Sciatic nerve (tissue), 2 donors: Measurements from ENCODE around the gene TMEM125. TPM values are rescaled to one million over a fixed set of nuclear protein-coding genes. Genes with fewer than 3 reads are reported as not detected.

Source experiments
- ATAC-seq: fragments of 200-7000 bp; cut with Tn5 transposase; one replicate; pipeline ENCODE4 v1.9.1; 2020; ENCODE audit warnings: mild to moderate bottlenecking, moderate library complexity
- DNase-seq: peaks from one replicate; pipeline ENCODE4 v3.0.0-alpha.2; 2020; ENCODE audit warnings: low spot score
- intact Hi-C: fragments of 100-400 bp; cut with DNase I; formaldehyde crosslinking; loops from one replicate; pipeline ENCODE4 v1.14.2; 2022
- total RNA-seq: library from RNA; stranded (reverse); fragmentation: NEBNext Ultra II Directional; extraction: Animal tissue kit (Norgen Biotek cat#: 25700); gene quantifications from one replicate; pipeline ENCODE4 v1.2.1, GENCODE V29; 2021
- donor health status: DM: no; HTN: no; CAD: no.
- donor health status: DM: no; HTN: no; CAD: no.

Gene TMEM125
- total RNA-seq, 1 donor from 2014 or later: 3.2 TPM

GRCh38 chr1:43241413-43241836 lies 28.4 kb upstream of the TMEM125 start:
- intact Hi-C loops: no loop called here
- ATAC-seq: no peak

DNA sequence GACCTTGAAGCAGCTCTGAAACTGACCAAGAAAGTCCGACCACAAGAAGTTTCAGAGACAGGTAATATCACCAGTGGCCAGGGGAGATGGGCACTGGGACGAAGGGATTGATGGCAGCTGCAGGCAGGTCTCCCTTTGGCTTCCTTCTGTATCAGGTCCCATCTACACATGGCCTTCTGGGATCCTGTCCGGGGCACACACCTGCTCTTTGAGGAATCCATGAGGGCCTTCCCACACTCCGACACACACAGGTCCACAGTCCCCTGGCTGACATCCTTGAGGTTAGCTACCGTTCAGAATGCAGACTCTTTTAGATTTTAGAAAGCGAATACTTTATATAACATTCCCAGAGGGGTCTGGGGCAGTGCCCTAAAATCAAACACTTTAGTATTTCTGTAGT lies 26.5 kb upstream of the TMEM125 start:
- intact Hi-C loops: no loop called here
- ATAC-seq (no peak), DNase-seq (no peak)

More at GRCh38 chr1:43241413-43241836, 28.4 kb upstream of the TMEM125 start:
- no peak for DNase-seq

- ATAC-seq (no peak), DNase-seq (no peak)
- intact Hi-C loops: no loop called here
Observed at GRCh38 chr1:43246466-43247213, 23.1 kb upstream of the TMEM125 start.

DNA sequence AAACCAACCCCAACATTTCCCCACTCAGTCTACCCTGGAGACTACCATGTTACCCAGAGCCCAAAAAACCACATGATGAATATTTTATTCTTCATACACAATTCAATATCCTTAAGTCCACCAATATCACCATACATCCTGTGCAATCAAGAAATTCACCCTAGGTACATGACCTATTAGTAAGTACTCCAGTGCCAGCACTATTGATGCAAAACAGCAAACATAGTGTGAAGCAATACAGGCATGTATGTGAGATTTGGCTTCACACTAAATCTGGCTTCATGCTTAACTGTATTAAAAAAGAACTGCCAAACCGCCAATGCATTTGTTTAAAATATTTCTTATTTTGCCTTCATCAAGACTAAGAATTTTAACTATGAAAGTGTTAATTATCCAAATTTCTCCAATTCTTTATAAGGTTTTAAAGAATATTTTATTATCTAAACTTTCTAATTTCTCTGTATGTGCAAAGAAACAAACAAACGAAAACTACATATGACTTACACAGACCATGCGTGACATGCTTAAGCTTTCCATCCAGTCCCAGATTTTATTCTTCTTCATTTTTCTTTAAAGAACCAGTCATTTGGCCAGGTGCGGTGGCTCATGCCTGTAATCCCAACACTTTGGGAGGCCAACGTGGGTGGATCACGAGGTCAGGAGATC lies 22.4 kb upstream of the TMEM125 start:
- intact Hi-C loops: no loop called here
- DNase-seq (peak; percentile 18), ATAC-seq (no peak)

- intact Hi-C loops: no loop called here
- DNase-seq (no peak), ATAC-seq (peak; percentile 52)
Observed at GRCh38 chr1:43250351-43250761, 19.4 kb upstream of the TMEM125 start.

GRCh38 chr1:43251024-43251423 lies 18.8 kb upstream of the TMEM125 start:
- intact Hi-C loops: no loop called here
- DNase-seq (peak; percentile 28), ATAC-seq (no peak)

DNA sequence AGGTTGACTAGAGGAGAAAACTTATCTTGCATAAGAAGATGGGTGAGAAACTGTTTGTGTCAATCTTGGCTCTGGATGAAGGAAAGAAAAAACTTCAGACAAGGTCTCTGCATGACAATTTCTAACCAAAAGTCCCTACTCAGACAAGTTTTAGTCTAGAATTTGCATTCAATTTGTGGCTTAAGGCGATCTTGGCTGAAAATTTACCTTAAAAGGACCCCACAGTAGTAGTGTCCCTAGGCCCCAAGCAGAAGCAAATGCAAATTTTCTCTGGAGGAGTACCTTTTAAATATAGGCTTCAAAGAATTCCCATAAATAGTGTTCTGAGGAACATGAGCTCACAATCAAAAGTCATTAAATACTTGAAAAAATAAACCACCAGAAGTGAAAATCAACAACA lies 17.6 kb upstream of the TMEM125 start:
- ATAC-seq: no peak
- intact Hi-C loops: no loop called here

DNA sequence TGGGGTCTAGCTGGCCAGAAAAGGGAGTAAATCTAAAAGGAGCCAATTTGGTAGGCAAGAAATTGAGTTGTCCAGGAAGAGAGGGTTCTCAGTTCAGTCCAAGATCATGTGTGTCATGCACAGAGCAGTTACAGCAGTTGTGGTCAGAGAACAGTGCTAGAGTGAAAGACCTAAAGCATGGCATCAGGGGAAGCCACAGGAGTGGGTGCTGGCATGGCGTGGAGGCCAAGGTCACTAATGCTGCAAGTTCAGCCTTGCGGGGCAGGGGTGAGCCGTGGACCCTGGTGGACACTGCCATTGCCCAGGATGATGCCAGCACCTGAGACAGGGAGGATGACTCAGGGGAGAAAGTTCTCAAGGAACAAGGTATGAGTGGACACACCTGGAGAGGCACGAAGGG lies 16.6 kb upstream of the TMEM125 start:
- intact Hi-C loops: no loop called here
- ATAC-seq: no peak
- DNase-seq: peak; percentile 25

More for the DNA sequence above, 17.6 kb upstream of the TMEM125 start:
- no peak for DNase-seq

DNA sequence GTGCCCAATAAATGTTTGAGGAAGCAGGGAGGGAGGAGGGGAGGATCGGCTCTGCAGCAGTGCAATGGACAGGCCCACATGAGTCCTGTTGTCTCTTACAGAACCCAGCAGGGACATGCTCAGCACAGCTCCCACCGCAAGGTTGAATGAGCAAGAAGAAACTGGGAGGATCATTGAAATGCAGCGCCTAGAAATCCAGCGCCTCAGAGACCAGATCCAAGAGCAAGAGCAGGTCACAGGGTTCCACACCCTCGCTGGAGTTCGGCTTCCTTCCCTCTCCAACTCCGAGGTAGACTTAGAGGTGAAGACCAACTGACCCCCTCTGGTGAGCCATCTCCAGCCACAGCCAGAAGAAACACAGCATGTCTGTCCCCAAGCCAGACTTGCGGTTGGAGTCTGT lies 15.9 kb upstream of the TMEM125 start:
- ATAC-seq (no peak), DNase-seq (peak; percentile 44)
- intact Hi-C loops: no loop called here

- intact Hi-C loops: no loop called here
- ATAC-seq (no peak), DNase-seq (peak; percentile 38)
Observed at GRCh38 chr1:43255438-43256210, 14.2 kb upstream of the TMEM125 start.

DNA sequence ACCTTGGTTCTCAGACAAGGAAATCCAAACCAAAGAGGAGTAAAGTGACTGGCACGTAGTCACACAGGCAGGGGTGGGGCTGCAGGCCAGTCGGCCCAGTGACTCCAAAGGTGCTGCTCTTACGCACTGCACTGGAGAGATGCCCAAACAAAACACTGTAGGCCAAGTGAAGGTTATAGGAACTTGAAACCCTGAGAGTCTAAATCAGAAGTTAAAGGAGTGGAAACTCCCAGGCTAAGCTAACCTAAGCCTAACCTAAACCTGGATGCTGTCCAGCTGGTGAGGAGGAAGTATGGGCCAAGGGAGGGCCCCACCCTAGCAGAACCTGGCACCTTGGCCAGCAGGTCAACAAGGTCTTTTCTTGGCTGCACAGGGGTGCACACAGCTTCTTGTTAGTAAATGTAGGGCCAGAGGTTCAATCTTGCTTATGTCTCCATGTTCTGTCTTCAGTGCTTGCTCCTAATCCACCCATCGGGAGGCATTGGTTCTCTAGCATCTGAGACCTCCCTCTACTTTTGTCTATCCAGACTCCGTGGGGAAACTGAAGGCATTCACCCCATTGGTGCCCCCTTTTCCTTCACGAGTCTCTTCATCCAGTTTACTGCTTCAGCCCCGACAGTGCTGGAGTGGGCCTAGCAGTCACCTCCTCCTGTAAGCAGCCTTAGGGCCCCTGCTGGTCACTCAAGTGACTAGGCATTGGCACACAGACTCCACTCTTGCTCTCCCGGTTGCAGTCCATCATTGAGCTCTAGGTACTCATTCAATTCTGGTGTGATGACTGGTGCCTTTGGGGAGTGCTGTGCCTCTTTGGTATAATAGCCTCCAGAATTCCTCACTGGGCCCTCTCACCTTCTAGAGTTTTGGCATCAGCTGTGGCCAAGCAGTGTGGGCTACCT lies 12.9 kb upstream of the TMEM125 start:
- ATAC-seq (no peak), DNase-seq (peak; percentile 18)
- intact Hi-C loops: no loop called here

GRCh38 chr1:43258370-43258769 lies 11.4 kb upstream of the TMEM125 start:
- ATAC-seq: no peak
- intact Hi-C loops: no loop called here
- no peak for DNase-seq

DNA sequence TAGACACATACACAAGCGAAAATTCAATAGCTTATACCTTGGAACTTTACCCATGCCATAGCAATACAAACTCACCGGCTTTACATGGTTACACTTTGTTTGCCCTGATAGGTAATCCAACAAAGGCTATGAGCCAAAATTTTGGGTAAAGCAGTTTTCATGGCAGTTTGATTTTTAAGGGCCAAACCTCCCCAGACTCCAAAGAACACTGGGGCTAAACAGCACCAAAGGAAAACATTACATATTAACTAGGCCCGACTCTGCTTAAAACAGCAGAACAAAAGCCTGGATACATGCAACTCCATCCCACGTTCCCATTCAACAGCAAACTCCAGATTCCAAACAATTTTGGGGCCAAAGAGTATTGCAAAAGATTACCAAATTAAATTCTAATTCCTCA lies 4.4 kb upstream of the TMEM125 start:
- no peak for ATAC-seq
- intact Hi-C loops: no loop called here
- DNase-seq: no peak

DNA sequence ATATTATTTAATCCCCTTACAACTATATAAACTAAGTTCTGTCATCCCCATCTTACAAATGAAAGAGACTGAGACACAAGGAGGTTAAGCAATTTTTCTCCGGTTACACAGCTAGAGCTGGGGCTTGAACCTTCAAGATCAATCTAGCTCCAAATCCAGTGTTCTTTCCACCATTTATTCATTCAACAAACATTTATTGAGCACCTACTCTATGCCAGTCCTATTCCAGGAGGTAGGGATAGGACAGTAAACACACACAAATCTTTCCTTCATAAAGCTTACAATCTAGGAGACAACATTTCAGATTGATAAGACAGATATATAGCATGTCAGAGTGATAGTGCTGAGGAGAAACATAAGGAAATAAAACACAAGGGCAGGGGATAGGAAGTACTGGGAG lies 2.9 kb upstream of the TMEM125 start:
- intact Hi-C loops: no loop called here
- no peak for ATAC-seq
- no peak for DNase-seq

- no peak for ATAC-seq
- peak; percentile 34 for DNase-seq
- intact Hi-C loops: no loop called here
Observed at GRCh38 chr1:43267291-43267805, 2.4 kb upstream of the TMEM125 start.

DNA sequence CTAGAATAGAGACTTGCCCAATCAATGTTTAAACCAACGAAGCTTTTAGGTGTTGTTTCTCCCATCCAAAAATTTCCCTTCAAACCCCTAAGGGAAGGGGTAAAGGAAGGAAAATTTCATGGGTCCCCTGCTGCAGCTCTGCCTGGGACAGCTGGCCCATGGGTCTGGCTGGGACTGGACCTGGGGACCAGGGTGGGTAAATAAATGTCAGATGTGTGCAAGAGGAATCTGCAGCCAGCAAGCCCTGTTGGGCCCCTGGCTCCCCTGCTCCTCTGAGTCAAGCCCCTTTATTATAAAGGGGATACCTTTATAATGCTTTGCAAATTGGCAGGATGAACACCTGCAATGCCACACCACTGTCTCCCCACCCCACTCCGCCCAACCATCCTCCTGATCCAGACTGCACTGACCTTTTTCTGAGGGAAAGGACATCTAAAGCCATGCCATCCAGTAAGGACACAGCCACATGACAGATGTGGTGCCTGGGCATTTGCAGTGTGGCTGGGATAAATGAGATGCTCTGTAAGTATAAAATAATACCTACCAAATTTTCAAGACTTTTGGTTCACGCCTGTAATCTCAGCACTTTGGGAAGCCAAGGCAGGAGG lies 1.9 kb upstream of the TMEM125 start:
- ATAC-seq (no peak), DNase-seq (peak; percentile 23)
- intact Hi-C loops: no loop called here

GRCh38 chr1:43270421-43271095 lies 775 bp downstream of the TMEM125 start:
- DNase-seq (peak; percentile 60), ATAC-seq (no peak)
- intact Hi-C loops: no loop called here
